ENCODE results near the gene GDF2. TPM values are rescaled to one million over a fixed set of nuclear protein-coding genes. Genes with fewer than 3 reads are reported as not detected.

The GDF2 gene
- total RNA-seq, 8 experiments from 2014 or later = 0.08 to 0.52 (median 0.21) TPM; not detected in 5

GRCh38 chr10:47366731-47367460 is 44.6 kb downstream of the GDF2 start:
- Histone ChIP-seq H3K4me1 (replicated peaks in 1 of 2) (no peaks in the 10 kb centered on the region), H3K27ac (no peak overlapping the region), H3K4me3 (no peak overlapping the region)
- in situ Hi-C loops (cut with MboI; ENCODE audit: low pct_unique_long_range_greater_than_20kb in 2 of 9, low sequenced_read_pairs in 9 of 9, unreplicated experiment in 9 of 9) = no loop called here
- no peak for ATAC-seq (replicated peaks in 6 of 8)
- 0 to 100% (median 72%) methylated on average over 1 to 6 of the region's 8 CpGs; no CpG with 5 or more reads in 3 of the 10 experiments for WGBS, 10 experiments

GRCh38 chr10:47367646-47368045 is 45.4 kb downstream of the GDF2 start:
- in situ Hi-C loops (cut with MboI; ENCODE audit: low pct_unique_long_range_greater_than_20kb in 2 of 9, low sequenced_read_pairs in 9 of 9, unreplicated experiment in 9 of 9) = no loop called here
- Histone ChIP-seq H3K4me1 (replicated peaks in 1 of 2) (no peaks in the 10 kb centered on the region), H3K4me3 (no peak overlapping the region), H3K27ac (no peak overlapping the region)
- peak in 1 of 8 experiments; percentile 39 for ATAC-seq (replicated peaks in 6 of 8)
- 50 to 100% (median 90%) methylated on average over 1 to 3 of the region's 11 CpGs; no CpG with 5 or more reads in 7 of the 10 experiments for WGBS, 10 experiments

- no peaks in the 10 kb centered on the region for H3K4me1 ChIP-seq (replicated peaks in 1 of 2)
- H3K27ac ChIP-seq = no peak overlapping the region
- WGBS, 10 experiments = 67 to 100% (median 91%) methylated on average over 1 to 7 of the region's 24 CpGs; no CpG with 5 or more reads in 4 of the 10 experiments
- no peak overlapping the region for H3K4me3 ChIP-seq
- in situ Hi-C loops (cut with MboI; ENCODE audit: low pct_unique_long_range_greater_than_20kb in 2 of 9, low sequenced_read_pairs in 9 of 9, unreplicated experiment in 9 of 9) = no loop called here
- no peak for ATAC-seq (replicated peaks in 6 of 8)
These were observed 46.4 kb downstream of the GDF2 start for GRCh38 chr10:47368431-47369180.

- no peak for ATAC-seq (replicated peaks in 6 of 8)
- 17 to 80% (median 59%) methylated on average over 1 to 6 of the region's 9 CpGs; no CpG with 5 or more reads in 2 of the 10 experiments for WGBS, 10 experiments
- Histone ChIP-seq H3K4me1 (replicated peaks in 1 of 2) (no peaks in the 10 kb centered on the region), H3K27ac (no peak overlapping the region), H3K4me3 (no peak overlapping the region)
- in situ Hi-C loops (cut with MboI; ENCODE audit: low pct_unique_long_range_greater_than_20kb in 2 of 9, low sequenced_read_pairs in 9 of 9, unreplicated experiment in 9 of 9) = no loop called here
These were observed 47.1 kb downstream of the GDF2 start for GRCh38 chr10:47369251-47369894.

GRCh38 chr10:47370015-47370767 is 47.9 kb downstream of the GDF2 start:
- no peak for ATAC-seq (replicated peaks in 6 of 8)
- no peak overlapping the region for H3K4me3 ChIP-seq
- 20 to 95% (median 72%) methylated on average over 1 to 10 of the region's 11 CpGs; no CpG with 5 or more reads in 1 of the 10 experiments for WGBS, 10 experiments
- H3K4me1 ChIP-seq (replicated peaks in 1 of 2) = no peaks in the 10 kb centered on the region
- no peak overlapping the region for H3K27ac ChIP-seq
- in situ Hi-C loops (cut with MboI; ENCODE audit: low pct_unique_long_range_greater_than_20kb in 2 of 9, low sequenced_read_pairs in 9 of 9, unreplicated experiment in 9 of 9) = loop anchor here in 1 of 9 experiments (10.0 kb wide), 1 partner anchor 55 kb away; no protein-coding TSS in a partner anchor

GRCh38 chr10:47370878-47371277 is 48.6 kb downstream of the GDF2 start:
- no peaks in the 10 kb centered on the region for H3K4me1 ChIP-seq (replicated peaks in 1 of 2)
- in situ Hi-C loops (cut with MboI; ENCODE audit: low pct_unique_long_range_greater_than_20kb in 2 of 9, low sequenced_read_pairs in 9 of 9, unreplicated experiment in 9 of 9) = loop anchor here in 1 of 9 experiments (10.0 kb wide), 1 partner anchor 54 kb away; no protein-coding TSS in a partner anchor
- WGBS, 10 experiments = 0 to 100% (median 72%) methylated on average over 1 to 7 of the region's 7 CpGs; no CpG with 5 or more reads in 3 of the 10 experiments
- no peak for ATAC-seq (replicated peaks in 6 of 8)
- H3K4me3 ChIP-seq = no peak overlapping the region
- no peak overlapping the region for H3K27ac ChIP-seq

GRCh38 chr10:47371629-47372485 is 49.6 kb downstream of the GDF2 start:
- peaks cover 2 to 4% of the 10 kb centered on the region in 2 donors for H3K4me1 ChIP-seq (replicated peaks in 1 of 2)
- in situ Hi-C loops (cut with MboI; ENCODE audit: low pct_unique_long_range_greater_than_20kb in 2 of 9, low sequenced_read_pairs in 9 of 9, unreplicated experiment in 9 of 9) = loop anchor here in 1 of 9 experiments (10.0 kb wide), 1 partner anchor 53 kb away; no protein-coding TSS in a partner anchor

GRCh38 chr10:47372726-47373125 is 50.5 kb downstream of the GDF2 start:
- no peak for ATAC-seq (replicated peaks in 6 of 8)
- H3K4me3 ChIP-seq = no peak overlapping the region
- WGBS, 10 experiments = 40 to 89% (median 80%) methylated on average over 1 to 5 of the region's 6 CpGs; no CpG with 5 or more reads in 5 of the 10 experiments
- H3K27ac ChIP-seq = no peak overlapping the region
- peaks cover 7 to 8% of the 10 kb centered on the region in 2 donors for H3K4me1 ChIP-seq (replicated peaks in 1 of 2)
- in situ Hi-C loops (cut with MboI; ENCODE audit: low pct_unique_long_range_greater_than_20kb in 2 of 9, low sequenced_read_pairs in 9 of 9, unreplicated experiment in 9 of 9) = loop anchor here in 1 of 9 experiments (10.0 kb wide), 1 partner anchor 52 kb away; no protein-coding TSS in a partner anchor

More at GRCh38 chr10:47371629-47372485, 49.6 kb downstream of the GDF2 start:
- no peak overlapping the region for H3K4me3 ChIP-seq
- 28 to 78% (median 76%) methylated on average over 1 to 6 of the region's 7 CpGs; no CpG with 5 or more reads in 1 of the 10 experiments for WGBS, 10 experiments
- H3K27ac ChIP-seq = no peak overlapping the region
- ATAC-seq (replicated peaks in 6 of 8) = no peak

- H3K4me1 ChIP-seq (replicated peaks in 1 of 2) = peaks cover 7 to 8% of the 10 kb centered on the region in 2 donors
- H3K4me3 ChIP-seq = no peak overlapping the region
- no peak for ATAC-seq (replicated peaks in 6 of 8)
- in situ Hi-C loops (cut with MboI; ENCODE audit: low pct_unique_long_range_greater_than_20kb in 2 of 9, low sequenced_read_pairs in 9 of 9, unreplicated experiment in 9 of 9) = loop anchor here in 1 of 9 experiments (10.0 to 25.0 kb wide), 2 partner anchors 50 to 1088 kb away; partner anchors contain the start of gene ANTXRL
- no peak overlapping the region for H3K27ac ChIP-seq
- WGBS, 10 experiments = 50 to 97% (median 76%) methylated on average over 1 to 9 of the region's 12 CpGs; no CpG with 5 or more reads in 1 of the 10 experiments
These were observed 52.6 kb downstream of the GDF2 start for GRCh38 chr10:47374611-47375536.

GRCh38 chr10:47376522-47377220 is 54.4 kb downstream of the GDF2 start:
- H3K4me3 ChIP-seq = no peak overlapping the region
- H3K4me1 ChIP-seq (replicated peaks in 1 of 2) = peaks cover 7 to 8% of the 10 kb centered on the region in 2 donors
- ATAC-seq (replicated peaks in 6 of 8) = no peak
- no peak overlapping the region for H3K27ac ChIP-seq
- 0 to 90% (median 75%) methylated on average over 1 to 5 of the region's 10 CpGs; no CpG with 5 or more reads in 1 of the 10 experiments for WGBS, 10 experiments
- in situ Hi-C loops (cut with MboI; ENCODE audit: low pct_unique_long_range_greater_than_20kb in 2 of 9, low sequenced_read_pairs in 9 of 9, unreplicated experiment in 9 of 9) = loop anchor here in 1 of 9 experiments (10.0 to 25.0 kb wide), 2 partner anchors 48 to 1089 kb away; partner anchors contain the start of gene ANTXRL
